ENCODE measurements around the gene SLC25A15.
"Not testable (repeated sequence)": the region's sequence is repeated elsewhere in the genome, so short reads cannot be mapped to it uniquely, and the experiment has no call there.

SLC25A15 gene

DNA sequence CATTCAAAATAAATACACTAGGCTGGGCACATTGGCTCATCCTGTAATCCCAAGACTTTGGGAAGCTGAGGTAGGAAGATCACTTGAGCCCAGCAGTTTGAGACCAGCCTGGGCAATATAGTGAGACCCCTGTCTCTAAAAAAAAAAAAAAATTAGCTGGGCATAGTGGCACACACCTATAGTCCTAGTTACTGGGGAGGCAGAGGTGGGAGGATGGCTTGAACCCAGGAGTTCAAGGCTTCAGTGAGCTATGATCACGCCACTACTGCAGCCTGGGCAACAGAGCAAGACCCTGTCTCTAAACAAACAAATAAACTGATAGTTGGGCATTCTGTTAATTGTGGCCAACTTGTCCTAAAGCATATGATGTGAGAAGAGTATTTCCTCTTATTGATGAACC, 6.4 kb upstream of the SLC25A15 start:
- DNase-seq, result not testable (repeated sequence)

GRCh38 chr13:40784540-40784939, 4.9 kb upstream of the SLC25A15 start:
- no peak for DNase-seq

DNA sequence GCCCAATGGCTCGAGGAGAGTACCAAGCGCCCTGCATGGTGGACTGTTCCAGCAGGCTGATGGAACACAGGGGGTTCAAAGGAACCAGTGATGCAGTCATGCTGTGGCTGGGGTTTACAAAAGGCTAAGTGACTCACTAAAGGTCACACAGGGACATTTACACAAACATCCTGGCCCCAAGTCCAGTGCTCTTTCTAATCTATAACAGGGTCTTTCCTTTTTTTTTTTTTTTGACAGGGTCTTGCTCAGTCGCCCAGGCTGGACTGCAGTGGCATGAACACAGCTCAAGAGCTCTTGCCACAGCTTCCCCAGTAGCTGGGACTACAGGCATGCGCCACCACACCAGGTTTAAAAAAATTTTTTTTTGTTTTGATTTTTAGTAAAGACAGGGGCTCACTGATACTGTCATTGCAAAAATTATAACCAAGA, 2.8 kb upstream of the SLC25A15 start:
- DNase-seq, result no peak

DNA sequence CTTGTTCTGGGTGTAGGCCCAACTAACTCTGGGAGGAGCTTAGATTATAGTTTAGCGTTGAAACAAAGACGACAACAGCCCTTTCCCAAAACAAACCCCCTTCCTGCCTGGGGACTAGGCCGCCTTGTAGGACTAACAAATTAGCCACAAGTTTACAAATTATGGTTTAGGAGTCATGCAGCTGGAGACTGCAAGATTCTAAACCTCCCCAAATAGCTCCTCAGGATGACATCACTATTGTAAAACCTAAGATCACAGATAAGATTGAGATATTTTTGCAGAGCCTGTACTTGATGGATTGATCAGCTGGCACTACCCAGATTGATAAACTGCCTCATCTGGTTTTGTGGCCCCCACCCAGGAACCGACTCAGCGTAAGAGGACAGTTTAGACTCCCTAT, 2.3 kb upstream of the SLC25A15 start:
- no peak for DNase-seq

GRCh38 chr13:40788540-40789274, 704 bp upstream of the SLC25A15 start:
- not testable (repeated sequence) for DNase-seq

GRCh38 chr13:40790154-40790616, 774 bp downstream of the SLC25A15 start:
- DNase-seq, result no peak

GRCh38 chr13:40792284-40793051, 3.1 kb downstream of the SLC25A15 start:
- no peak for DNase-seq

GRCh38 chr13:40793339-40793738, 3.9 kb downstream of the SLC25A15 start:
- no peak for DNase-seq

- DNase-seq, result no peak
Measured at GRCh38 chr13:40794414-40795368, 5.3 kb downstream of the SLC25A15 start.

DNA sequence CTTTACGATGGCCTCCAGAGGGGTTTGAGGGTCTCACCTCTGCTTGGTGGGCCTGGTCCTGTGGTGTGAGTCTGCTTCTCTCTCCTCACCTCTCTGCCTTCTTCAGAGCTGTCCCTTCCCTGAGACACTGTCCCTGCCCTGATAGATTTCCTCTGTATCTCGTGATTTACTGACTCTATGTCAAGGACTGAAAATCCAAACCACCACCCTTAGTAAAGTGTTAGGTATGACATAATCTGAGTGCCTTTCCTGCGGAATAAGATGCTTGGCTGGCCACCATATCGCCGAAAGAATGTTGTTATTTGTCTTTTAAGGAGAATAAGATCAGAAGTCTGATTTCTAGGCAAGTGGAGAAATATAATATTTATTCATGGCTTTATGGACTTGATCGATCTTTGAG, 7.2 kb downstream of the SLC25A15 start:
- DNase-seq, result no peak

DNA sequence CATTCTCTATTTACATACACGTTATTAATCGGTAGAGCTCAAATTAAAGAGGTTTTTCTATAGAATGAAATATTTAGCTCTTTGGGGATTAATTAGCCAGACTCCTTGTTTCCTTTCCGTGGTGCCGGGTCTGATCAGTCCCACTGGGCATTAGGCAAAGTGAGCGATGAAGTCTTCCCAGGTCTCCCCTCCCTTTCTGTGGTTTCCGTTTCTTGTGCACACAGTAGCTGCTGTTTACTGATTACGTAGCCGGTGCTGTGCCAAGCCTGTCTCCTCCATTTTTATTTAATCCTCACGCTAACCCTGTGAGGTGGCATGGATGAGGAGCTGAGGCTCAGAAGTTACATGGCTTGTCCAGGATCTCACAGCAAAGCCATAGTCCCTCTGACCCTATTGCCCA, 9.0 kb downstream of the SLC25A15 start:
- no peak for DNase-seq

DNA sequence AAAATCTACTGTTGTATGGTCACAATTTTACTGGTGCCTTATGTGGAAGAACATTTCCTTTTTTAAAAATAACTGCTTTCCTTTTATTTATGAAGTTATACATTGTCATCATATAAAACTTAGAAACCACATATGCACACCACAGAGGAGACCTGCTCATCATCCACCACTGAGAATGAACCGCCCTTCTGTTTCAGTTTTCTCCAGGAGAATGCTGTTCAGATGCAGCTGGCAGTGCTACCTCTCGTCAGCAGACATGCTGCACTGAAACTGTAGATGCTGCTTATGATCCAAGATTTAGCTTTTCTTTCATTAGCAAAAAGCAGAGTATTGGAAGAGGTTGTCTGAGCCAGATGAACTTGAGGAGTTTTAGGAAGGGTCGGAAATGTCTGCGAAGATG, 10.1 kb downstream of the SLC25A15 start:
- DNase-seq, result no peak

GRCh38 chr13:40800559-40800958, 11.1 kb downstream of the SLC25A15 start:
- no peak for DNase-seq

- DNase-seq, result no peak
Measured at GRCh38 chr13:40801255-40802217, 12.1 kb downstream of the SLC25A15 start.

DNA sequence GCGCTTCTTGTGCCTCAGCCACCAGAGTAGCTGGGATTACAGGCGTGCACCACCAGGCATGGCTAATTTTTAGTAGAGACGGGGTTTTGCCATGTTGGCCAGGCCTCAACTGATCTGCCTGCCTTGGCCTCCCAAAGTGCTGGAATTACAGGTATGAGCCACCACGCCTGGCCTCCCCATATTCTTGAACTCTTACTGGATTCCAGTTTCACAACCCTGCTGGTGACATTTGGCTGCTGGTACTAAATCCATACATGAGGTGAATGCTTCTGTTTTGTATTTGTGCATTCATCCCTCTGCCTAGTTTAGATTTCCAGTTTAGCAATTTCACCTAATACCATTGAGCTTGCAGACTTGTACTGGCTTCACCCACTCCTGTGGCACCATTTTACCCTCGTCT, 13.9 kb downstream of the SLC25A15 start:
- no peak for DNase-seq

DNA sequence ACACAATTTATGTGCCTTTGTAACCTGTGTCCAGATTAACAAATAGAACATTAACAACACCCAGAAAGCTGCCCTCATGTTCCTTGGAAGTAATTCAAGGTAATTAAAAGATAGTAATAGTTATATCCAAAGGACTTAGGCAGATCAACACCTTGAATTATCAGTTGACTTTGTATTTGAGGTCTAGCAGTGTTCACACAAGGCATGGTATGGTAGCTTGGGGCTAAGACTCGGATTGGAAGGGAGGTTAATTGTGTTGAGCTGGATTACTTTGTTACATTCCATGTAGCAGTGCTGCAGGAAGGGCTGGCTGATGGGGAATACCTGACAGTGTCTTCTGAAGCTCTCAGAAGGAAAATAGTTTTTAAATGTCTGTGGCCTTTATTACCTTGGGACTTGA, 16.8 kb downstream of the SLC25A15 start:
- DNase-seq, result no peak

DNA sequence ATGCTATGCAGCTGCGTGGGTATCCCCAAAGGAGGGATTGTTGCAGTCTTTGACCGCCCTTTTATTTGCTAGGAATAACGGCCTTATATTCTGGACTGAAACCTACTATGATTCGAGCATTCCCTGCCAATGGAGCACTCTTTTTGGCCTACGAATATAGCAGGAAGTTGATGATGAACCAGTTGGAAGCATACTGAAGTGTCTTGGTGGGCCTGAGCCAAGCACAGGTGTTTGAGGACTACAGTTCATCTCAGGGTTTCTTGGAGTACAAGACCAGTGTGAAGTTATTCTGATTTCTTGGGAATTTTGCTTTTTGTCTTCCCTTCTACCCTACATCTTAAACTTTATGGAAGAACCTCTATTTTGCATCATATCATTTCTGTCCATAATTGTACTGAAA, 20.1 kb downstream of the SLC25A15 start:
- DNase-seq, result no peak

DNA sequence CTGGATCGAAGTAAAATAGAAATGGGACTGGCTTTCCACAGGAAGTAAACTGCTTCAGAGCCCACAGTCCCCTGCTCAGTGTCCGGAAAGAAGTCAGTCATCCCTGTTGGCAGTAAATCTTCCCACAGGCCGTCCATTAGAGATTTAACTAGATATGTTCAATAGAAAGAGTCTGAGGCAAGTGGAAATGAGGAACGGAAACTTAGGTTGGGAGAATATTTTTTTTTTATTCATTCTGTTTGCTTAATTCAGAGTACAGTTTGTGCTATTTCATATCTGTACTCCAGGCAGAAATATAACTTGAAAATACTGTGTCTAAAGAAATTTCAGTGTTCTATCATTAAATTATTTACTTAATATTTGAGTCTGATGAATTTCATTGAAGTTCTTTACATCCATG, 22.7 kb downstream of the SLC25A15 start:
- DNase-seq, result no peak

- DNase-seq, result no peak
Measured at GRCh38 chr13:40812724-40813445, 23.5 kb downstream of the SLC25A15 start.

- no peak for DNase-seq
Measured at GRCh38 chr13:40813667-40814454, 24.4 kb downstream of the SLC25A15 start.
